OCI-LY3 (cell line): Measurements from ENCODE around the gene LAD1.

ENCODE experiments used
- H2AFZ ChIP-seq: fragments of 200-600, 300-600 bp; shearing (Covaris generic); 2 replicates; pipeline ENCODE4 v1.6.0; 2014; ENCODE audit warnings: antibody characterized with exemption, low read depth, low read length
- H3K27ac ChIP-seq: fragments of 200-600, 300-600 bp; sonication (generic); 2 replicates; pipeline ENCODE4 v1.5.1; 2014; ENCODE audit warnings: mild to moderate bottlenecking, low read length, moderate library complexity, mixed read lengths
- H3K27me3 ChIP-seq: fragments of 200-600, 300-600 bp; sonication (generic); 2 replicates; pipeline ENCODE4 v1.6.1; 2014; ENCODE audit warnings: low read depth, low read length, mixed read lengths
- H3K36me3 ChIP-seq: fragments of 200-600, 300-600 bp; sonication (generic); replicated peaks from 2 replicates; pipeline ENCODE3; 2014; ENCODE audit warnings: low read depth, low read length, mixed read lengths
- H3K4me1 ChIP-seq: fragments of 300-600, 200-600 bp; sonication (generic); 2 replicates; pipeline ENCODE4 v1.6.1; 2014; ENCODE audit warnings: low read length, mixed read lengths
- H3K4me2 ChIP-seq: fragments of 200-600, 300-600 bp; sonication (generic); 2 replicates; pipeline ENCODE4 v1.6.1; 2014; ENCODE audit warnings: low read length, mixed read lengths
- H3K4me3 ChIP-seq: fragments of 300-600, 200-600 bp; sonication (generic); 2 replicates; pipeline ENCODE4 v1.5.1; 2014; ENCODE audit warnings: antibody characterized with exemption, mild to moderate bottlenecking, low read length, moderate library complexity
- H3K79me2 ChIP-seq: fragments of 300-600, 200-600 bp; shearing (Covaris generic); 2 replicates; pipeline ENCODE4 v1.6.1; 2014; ENCODE audit warnings: mild to moderate bottlenecking, low read length, mixed read lengths
- H3K9ac ChIP-seq: fragments of 300-600, 200-600 bp; shearing (Covaris generic); 2 replicates; pipeline ENCODE4 v1.6.0; 2014; ENCODE audit warnings: mild to moderate bottlenecking, low read length, moderate library complexity
- H3K9me3 ChIP-seq: fragments of 200-600, 300-600 bp; shearing (Covaris generic); 2 replicates; pipeline ENCODE4 v1.6.1; 2014; ENCODE audit warnings: low read length, mixed read lengths; ENCODE audit not compliant: insufficient read depth
- H4K20me1 ChIP-seq: fragments of 200-600, 300-600 bp; sonication (generic); 2 replicates; pipeline ENCODE4 v1.6.1; 2016; ENCODE audit warnings: low read length, mixed read lengths; ENCODE audit not compliant: insufficient read depth
- EZH2phosphoT487 ChIP-seq: fragments of 200-600 bp; shearing (Covaris generic); IDR thresholded peaks from 2 replicates; pipeline ENCODE4 v1.6.1; 2018; ENCODE audit warnings: antibody characterized with exemption, mixed run types, low read depth
- TF ChIP-seq, protein P1 (sequence below): fragments of 200-600, 300-600 bp; sonication (generic); IDR thresholded peaks from 2 replicates; pipeline ENCODE4 v1.5.1; 2014; ENCODE audit warnings: antibody characterized with exemption, low read length, low read depth

The LAD1 gene

DNA sequence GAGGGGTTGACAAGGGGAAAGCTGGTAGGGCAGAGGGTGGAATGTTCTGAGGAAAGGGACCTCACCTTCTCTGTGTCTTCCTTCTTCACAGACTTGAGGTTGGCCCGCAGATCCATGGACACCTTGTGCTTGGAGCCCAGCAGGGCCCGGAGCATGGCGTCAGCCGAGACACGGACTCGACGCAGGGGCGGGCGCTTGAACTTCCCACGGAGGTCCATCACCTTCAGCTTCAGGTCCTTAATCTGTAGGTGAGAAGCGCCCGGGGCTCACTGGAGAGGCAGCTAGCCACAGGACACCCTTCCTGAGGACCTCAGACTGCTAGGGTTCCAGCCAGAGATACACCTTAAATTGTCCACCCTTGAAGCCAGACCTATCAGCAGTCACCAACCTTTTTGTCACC, 12.2 kb upstream of the LAD1 start:
- H3K9me3 ChIP-seq, result no peaks in the 10 kb centered on the region
- TF ChIP-seq EZH2phosphoT487, result no peak
- TF ChIP-seq, protein P1, sequence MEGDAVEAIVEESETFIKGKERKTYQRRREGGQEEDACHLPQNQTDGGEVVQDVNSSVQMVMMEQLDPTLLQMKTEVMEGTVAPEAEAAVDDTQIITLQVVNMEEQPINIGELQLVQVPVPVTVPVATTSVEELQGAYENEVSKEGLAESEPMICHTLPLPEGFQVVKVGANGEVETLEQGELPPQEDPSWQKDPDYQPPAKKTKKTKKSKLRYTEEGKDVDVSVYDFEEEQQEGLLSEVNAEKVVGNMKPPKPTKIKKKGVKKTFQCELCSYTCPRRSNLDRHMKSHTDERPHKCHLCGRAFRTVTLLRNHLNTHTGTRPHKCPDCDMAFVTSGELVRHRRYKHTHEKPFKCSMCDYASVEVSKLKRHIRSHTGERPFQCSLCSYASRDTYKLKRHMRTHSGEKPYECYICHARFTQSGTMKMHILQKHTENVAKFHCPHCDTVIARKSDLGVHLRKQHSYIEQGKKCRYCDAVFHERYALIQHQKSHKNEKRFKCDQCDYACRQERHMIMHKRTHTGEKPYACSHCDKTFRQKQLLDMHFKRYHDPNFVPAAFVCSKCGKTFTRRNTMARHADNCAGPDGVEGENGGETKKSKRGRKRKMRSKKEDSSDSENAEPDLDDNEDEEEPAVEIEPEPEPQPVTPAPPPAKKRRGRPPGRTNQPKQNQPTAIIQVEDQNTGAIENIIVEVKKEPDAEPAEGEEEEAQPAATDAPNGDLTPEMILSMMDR, result no peak
- H2AFZ ChIP-seq, result no peak overlapping the region
- H3K4me1 ChIP-seq, result no peaks in the 10 kb centered on the region
- H3K9ac ChIP-seq, result no peak overlapping the region
- no peaks in the 10 kb centered on the region for H3K36me3 ChIP-seq
- H3K4me2 ChIP-seq, result no peak overlapping the region
- H3K79me2 ChIP-seq, result no peaks in the 10 kb centered on the region
- peaks cover 55% of the 10 kb centered on the region for H3K27me3 ChIP-seq
- no peak overlapping the region for H3K4me3 ChIP-seq
- H4K20me1 ChIP-seq, result no peaks in the 10 kb centered on the region
- H3K27ac ChIP-seq, result no peak overlapping the region

DNA sequence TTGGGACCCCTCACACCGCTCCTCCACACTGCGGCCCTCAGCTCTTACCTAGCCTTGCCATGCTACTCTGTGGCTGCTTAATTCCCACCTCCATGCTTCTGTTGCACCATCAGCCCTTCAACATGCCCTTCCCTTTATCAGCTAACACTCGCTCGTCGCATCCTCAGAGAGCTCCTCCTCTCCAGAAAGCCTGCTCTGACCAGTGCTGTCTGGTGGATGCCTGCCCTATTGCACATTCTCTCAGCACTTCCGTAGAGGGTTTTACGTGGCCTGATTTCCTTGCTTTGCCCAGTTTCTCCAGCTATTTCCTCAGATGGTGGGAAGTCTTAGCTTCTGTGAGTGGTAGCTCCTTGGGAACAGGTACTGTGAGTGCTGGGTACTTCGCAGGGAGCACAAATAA, 10.3 kb upstream of the LAD1 start:
- peaks cover 11% of the 10 kb centered on the region; the same call in 1 of the 2 replicates for H3K4me1 ChIP-seq
- H3K27ac ChIP-seq, result no peak overlapping the region
- H2AFZ ChIP-seq, result no peak overlapping the region
- no peaks in the 10 kb centered on the region for H3K9me3 ChIP-seq
- H3K9ac ChIP-seq, result no peak overlapping the region
- no peaks in the 10 kb centered on the region for H4K20me1 ChIP-seq
- no peak overlapping the region for H3K4me2 ChIP-seq
- no peak overlapping the region for H3K4me3 ChIP-seq
- H3K36me3 ChIP-seq, result no peaks in the 10 kb centered on the region
- no peaks in the 10 kb centered on the region for H3K79me2 ChIP-seq
- TF ChIP-seq, protein P1, result no peak
- TF ChIP-seq EZH2phosphoT487, result no peak
- H3K27me3 ChIP-seq, result peaks cover 40% of the 10 kb centered on the region

DNA sequence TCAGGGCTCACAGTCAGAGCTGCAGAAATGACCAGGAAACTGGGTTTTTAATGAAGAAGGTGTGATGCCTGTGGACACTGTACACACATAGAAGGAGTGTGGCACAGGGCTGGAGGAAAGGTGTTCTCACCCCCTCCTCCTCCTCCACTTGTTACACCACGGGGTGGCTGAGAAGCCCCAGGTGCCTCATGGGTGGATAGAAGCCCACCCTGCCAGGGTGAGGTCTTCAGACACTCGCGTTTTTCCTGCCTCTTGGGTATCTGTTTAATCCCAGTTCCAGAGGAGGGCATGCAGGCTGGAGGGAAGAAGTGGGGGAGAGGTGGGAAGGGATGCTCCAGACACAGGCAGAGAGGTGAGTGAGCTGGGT, 9.7 kb upstream of the LAD1 start:
- no peak overlapping the region for H3K4me3 ChIP-seq
- no peaks in the 10 kb centered on the region for H3K9me3 ChIP-seq

DNA sequence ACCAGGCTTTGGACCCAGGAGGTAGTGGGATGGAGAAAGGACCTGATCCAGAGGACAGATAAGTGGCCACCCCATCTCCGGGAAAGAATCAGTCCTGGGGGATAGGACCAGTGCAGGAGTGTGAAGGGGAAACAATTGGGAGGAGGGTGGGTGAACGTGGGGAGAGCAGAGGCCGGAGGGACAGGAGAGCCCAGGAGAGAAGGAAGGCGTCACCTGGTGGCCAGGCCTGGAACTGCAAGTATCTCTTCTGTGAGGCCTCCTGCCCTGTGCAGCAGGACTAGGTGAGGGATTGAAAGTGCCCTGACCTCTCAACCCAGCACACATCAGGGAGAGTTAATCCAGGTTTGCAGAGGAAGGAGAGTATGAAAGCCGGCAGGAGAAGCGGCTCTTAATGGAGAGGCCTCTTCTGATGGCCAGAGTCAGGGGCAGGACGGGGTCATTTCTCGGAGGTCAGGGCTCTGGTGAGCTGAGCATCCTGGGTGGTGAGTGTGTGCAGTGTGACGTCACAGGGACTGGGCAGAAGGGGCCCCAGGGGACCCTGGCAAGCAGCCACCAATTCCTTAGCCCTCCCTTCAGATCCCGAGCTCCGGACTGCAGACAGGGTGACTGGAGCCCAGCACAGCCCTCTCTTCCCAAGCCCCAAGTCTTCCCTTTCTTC, 9.2 kb upstream of the LAD1 start:
- Histone ChIP-seq H3K9me3 (no peaks in the 10 kb centered on the region), H3K9ac (no peak overlapping the region), H3K27ac (no peak overlapping the region), H4K20me1 (no peaks in the 10 kb centered on the region), H3K27me3 (peaks cover 45% of the 10 kb centered on the region), H3K4me3 (no peak overlapping the region), H3K79me2 (no peaks in the 10 kb centered on the region), H3K4me2 (no peak overlapping the region), H2AFZ (peak overlapping the region; percentile 62; the same call in 1 of the 2 replicates), H3K4me1 (peaks cover 19% of the 10 kb centered on the region), H3K36me3 (no peaks in the 10 kb centered on the region)
- no peak for TF ChIP-seq EZH2phosphoT487
- TF ChIP-seq, protein P1, result peak; percentile 94

More for the DNA sequence above, 9.7 kb upstream of the LAD1 start:
- H4K20me1 ChIP-seq, result no peaks in the 10 kb centered on the region
- peaks cover 17% of the 10 kb centered on the region for H3K4me1 ChIP-seq
- peaks cover 40% of the 10 kb centered on the region for H3K27me3 ChIP-seq
- H3K27ac ChIP-seq, result no peak overlapping the region
- no peak overlapping the region for H2AFZ ChIP-seq
- H3K4me2 ChIP-seq, result no peak overlapping the region
- H3K36me3 ChIP-seq, result no peaks in the 10 kb centered on the region
- H3K79me2 ChIP-seq, result no peaks in the 10 kb centered on the region
- no peak overlapping the region for H3K9ac ChIP-seq
- TF ChIP-seq, protein P1, result no peak
- no peak for TF ChIP-seq EZH2phosphoT487
